AG04450 (cell line): Measurements from ENCODE around the gene MGST2. TPM values are rescaled to one million over a fixed set of nuclear protein-coding genes. Genes with fewer than 3 reads are reported as not detected.
"Not testable (repeated sequence)": the region's sequence is repeated elsewhere in the genome, so short reads cannot be mapped to it uniquely, and the experiment has no call there.

ENCODE experiments used
- CTCF ChIA-PET: fragments of 300-600, 350-600 bp; formaldehyde crosslinking; extraction: SDS; loops from one replicate; lab custom pipeline; 2022; ENCODE audit warnings: antibody characterized with exemption, inconsistent platforms; lab: Charles Lee
- POLR2A ChIA-PET: fragments of 350-600 bp; formaldehyde crosslinking; extraction: SDS; loops from one replicate; lab custom pipeline; 2021; ENCODE audit warnings: antibody characterized with exemption, inconsistent platforms; lab: Yijun Ruan, JAX
- DNase-seq: peaks from one replicate; pipeline ENCODE4 v3.0.0-alpha.2; 2011; ENCODE audit warnings: low read depth, low spot score
- H3K27ac ChIP-seq: one replicate; pipeline ENCODE4 v1.5.1; 2012; ENCODE audit warnings: low read depth, low read length, control low read depth
- H3K27me3 ChIP-seq: one replicate; pipeline ENCODE4 v1.6.0; 2012; ENCODE audit warnings: low read length; ENCODE audit not compliant: control insufficient read depth, insufficient read depth
- H3K4me3 ChIP-seq: 2 replicates; pipeline ENCODE4 v1.5.1; 2011; ENCODE audit warnings: mild to moderate bottlenecking, low read depth, low read length, control low read depth
- H3K9me3 ChIP-seq: 2 replicates; pipeline ENCODE4 v1.5.1; 2012; ENCODE audit warnings: low read length; ENCODE audit not compliant: control insufficient read depth, insufficient read depth
- CTCF ChIP-seq: IDR thresholded peaks from 2 replicates; pipeline ENCODE4 v1.5.1; 2011; ENCODE audit warnings: low read depth, low read length, control low read depth, inconsistent platforms
- polyA plus RNA-seq: library from polyadenylated mRNA; depleted of rRNA; stranded (reverse); fragments of >200 nt; gene quantifications from 2 replicates; pipeline ENCODE4 v1.2.3, GENCODE V29; 2011

Gene MGST2
- polyA plus RNA-seq, 1 experiment = 21.9 TPM

GRCh38 chr4:139692309-139693012, 26.8 kb downstream of the MGST2 start:
- no peaks in the 10 kb centered on the region for H3K27me3 ChIP-seq
- ChIA-PET POLR2A (interaction anchor here (1.0 kb wide), 1 partner anchor 9 kb away, joined by 3 read pairs; no protein-coding TSS in a partner anchor), CTCF (no interaction called here)
- no peak overlapping the region for H3K4me3 ChIP-seq
- H3K9me3 ChIP-seq = no peaks in the 10 kb centered on the region
- no peak overlapping the region for H3K27ac ChIP-seq
- TF ChIP-seq CTCF = peak; percentile 17; the same call in 1 of the 2 replicates
- DNase-seq = no peak

GRCh38 chr4:139694522-139695107, 29.0 kb downstream of the MGST2 start:
- Histone ChIP-seq H3K4me3 (no peak overlapping the region), H3K27me3 (no peaks in the 10 kb centered on the region), H3K9me3 (no peaks in the 10 kb centered on the region), H3K27ac (no peak overlapping the region)
- ChIA-PET CTCF (no interaction called here), POLR2A (no interaction called here)
- no peak for DNase-seq
- TF ChIP-seq CTCF = no peak

GRCh38 chr4:139696491-139696890, 30.9 kb downstream of the MGST2 start:
- Histone ChIP-seq H3K27ac (no peak overlapping the region), H3K9me3 (no peaks in the 10 kb centered on the region), H3K4me3 (no peak overlapping the region), H3K27me3 (no peaks in the 10 kb centered on the region)
- ChIA-PET CTCF (no interaction called here), POLR2A (no interaction called here)
- DNase-seq = no peak
- no peak for TF ChIP-seq CTCF

GRCh38 chr4:139698167-139698925, 32.7 kb downstream of the MGST2 start:
- H3K27ac ChIP-seq, H3K4me3 ChIP-seq, DNase-seq, POLR2A ChIA-PET, H3K27me3 ChIP-seq, H3K9me3 ChIP-seq: not testable (repeated sequence)
- CTCF ChIA-PET = interaction anchor here (0.6 to 2.2 kb wide), 4 partner anchors 12 to 331 kb away, joined by 3 to 11 read pairs (median 4); no protein-coding TSS in a partner anchor
- peak; percentile 41 for TF ChIP-seq CTCF
